Measurements from ENCODE around the gene ISOC1.

DNA sequence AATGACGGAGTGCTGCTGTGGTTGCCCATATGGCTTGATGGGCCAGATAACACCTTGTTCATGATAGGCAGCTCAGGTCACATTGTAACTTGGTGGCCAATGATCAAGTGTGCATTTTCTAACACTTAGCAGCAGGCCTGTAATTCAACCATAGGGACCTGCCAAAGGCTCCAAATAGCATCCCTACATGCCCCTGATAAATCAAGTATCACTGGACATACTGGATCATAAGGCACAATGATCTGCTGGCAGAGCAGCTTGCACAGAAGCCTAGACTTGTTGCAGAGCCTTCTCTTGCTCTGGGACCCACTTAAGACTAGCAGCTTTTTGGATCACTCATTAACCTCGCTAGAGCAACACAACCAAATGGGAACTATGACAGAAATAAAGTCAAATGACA, 46.0 kb upstream of the ISOC1 start:
- TF ChIP-seq, protein P1, sequence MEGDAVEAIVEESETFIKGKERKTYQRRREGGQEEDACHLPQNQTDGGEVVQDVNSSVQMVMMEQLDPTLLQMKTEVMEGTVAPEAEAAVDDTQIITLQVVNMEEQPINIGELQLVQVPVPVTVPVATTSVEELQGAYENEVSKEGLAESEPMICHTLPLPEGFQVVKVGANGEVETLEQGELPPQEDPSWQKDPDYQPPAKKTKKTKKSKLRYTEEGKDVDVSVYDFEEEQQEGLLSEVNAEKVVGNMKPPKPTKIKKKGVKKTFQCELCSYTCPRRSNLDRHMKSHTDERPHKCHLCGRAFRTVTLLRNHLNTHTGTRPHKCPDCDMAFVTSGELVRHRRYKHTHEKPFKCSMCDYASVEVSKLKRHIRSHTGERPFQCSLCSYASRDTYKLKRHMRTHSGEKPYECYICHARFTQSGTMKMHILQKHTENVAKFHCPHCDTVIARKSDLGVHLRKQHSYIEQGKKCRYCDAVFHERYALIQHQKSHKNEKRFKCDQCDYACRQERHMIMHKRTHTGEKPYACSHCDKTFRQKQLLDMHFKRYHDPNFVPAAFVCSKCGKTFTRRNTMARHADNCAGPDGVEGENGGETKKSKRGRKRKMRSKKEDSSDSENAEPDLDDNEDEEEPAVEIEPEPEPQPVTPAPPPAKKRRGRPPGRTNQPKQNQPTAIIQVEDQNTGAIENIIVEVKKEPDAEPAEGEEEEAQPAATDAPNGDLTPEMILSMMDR (IDR thresholded peaks at IDR 0.05; ENCODE audit: borderline replicate concordance, extremely low read depth, low read length, poor library complexity, severe bottlenecking) = no peak
- TF ChIP-seq EZH2 (IDR thresholded peaks at IDR 0.05; ENCODE audit: borderline replicate concordance, low read depth, low read length, severe bottlenecking) = no peak

Data from DND-41 (cell line).